ENCODE data around the gene LRRC52.
"Not testable (repeated sequence)": the region's sequence is repeated elsewhere in the genome, so short reads cannot be mapped to it uniquely, and the experiment has no call there.

Gene LRRC52

GRCh38 chr1:165539306-165539705 lies 4.5 kb upstream of the LRRC52 start:
- DNase-seq = no peak

DNA sequence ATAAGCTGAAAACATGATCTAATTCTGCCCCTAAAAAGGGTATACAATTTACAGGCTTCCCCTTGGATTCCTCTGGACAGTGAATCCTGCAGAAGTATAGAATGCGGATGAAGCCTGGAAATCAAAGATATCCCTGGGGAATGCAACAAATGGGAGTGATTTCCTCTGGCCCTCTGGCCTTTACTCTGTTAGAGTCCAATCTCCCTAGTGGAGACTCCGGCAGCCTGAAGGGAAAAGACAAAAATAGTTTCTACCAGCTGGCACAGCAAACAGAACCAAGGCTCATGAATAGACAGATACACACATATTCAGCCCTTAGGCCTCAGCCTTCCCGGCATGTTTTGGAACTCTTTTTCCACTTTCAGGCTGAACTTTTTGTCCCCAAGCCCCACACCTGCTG lies 3.9 kb upstream of the LRRC52 start:
- DNase-seq = no peak

- DNase-seq = no peak
Measured at GRCh38 chr1:165542015-165542631, 1.7 kb upstream of the LRRC52 start.

- no peak for DNase-seq
Measured at GRCh38 chr1:165542647-165543046, 1.2 kb upstream of the LRRC52 start.

DNA sequence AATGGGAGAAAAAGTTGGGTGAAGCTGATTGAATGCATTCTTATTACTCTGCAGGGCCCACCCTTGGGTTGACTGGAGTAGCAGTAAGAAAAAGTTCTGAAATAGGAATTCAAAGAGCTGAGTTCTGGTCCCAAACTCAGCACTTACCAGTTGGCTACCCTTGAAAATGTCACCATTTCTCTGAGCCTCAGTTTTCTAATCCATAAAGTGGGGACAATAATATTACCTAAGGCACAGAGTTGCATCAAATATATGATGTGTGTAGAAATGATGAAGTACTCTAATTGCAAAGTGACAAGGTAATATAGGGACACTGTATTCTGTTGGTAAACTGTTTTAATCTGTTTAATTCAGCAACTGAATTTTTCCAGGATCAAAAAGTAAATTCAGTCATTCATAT lies 1.2 kb downstream of the LRRC52 start:
- no peak for DNase-seq

DNA sequence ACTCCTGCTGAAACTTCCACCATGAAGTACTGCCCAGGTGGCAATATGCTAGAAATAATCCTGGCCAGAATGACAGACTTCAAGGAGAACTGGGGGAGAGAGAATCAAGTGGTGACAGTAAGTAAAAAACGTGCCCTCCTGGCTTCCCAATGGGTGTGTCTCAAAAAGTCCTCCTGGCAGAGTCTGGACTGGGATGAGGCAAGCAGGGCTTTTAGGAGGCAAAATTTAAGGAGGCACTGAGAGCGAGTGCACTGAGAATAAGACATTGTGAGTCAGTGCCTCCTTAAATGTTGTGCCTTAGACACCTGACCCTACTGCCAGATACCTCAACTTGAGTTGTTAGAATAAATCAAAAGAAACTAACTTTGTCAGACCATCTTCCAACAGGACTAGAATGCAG lies 2.2 kb downstream of the LRRC52 start:
- DNase-seq = no peak

- DNase-seq = no peak
Measured at GRCh38 chr1:165549973-165550372, 6.2 kb downstream of the LRRC52 start.

DNA sequence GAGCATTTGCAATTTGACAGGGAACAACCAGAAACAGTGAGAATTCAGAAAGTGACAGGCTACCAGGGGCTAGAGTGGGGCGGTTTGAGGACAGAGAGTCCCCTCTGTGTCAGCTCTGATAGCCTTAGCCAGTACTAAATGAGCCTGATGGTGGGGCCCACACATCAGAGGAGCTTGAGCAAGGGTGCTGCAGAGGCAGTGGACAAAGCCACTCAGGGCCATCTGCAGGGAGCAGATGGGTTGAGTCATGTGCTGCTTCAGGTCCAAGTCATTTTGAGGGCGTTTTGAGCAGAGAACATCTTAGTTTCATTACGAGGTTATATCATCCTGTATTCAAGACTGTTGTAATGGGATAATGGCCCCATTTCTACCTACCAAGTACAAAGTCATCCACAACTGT lies 7.7 kb downstream of the LRRC52 start:
- DNase-seq = no peak

- DNase-seq = no peak
Measured at GRCh38 chr1:165560883-165561656, 17.3 kb downstream of the LRRC52 start.

GRCh38 chr1:165562571-165562970 lies 18.8 kb downstream of the LRRC52 start:
- DNase-seq = no peak

- no peak for DNase-seq
Measured at GRCh38 chr1:165563551-165563950, 19.8 kb downstream of the LRRC52 start.

DNA sequence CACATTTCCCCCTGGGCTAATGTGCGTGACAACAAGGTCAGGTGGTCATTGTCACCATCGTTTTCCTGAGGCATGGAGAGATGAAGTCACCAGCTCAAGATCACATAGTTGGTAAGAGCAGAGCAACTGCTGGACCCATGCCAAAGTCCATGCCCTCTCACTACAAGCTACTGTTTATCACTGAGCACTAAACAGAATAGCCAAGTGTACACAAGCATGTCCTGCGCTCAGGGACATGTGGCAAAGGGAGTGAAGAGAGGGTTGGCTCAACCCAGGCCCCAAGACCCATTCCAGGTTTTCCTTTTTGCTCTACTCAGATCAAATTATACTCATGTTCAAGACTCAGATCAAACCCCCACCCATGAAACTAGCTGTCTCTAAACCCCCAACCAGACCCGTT lies 20.8 kb downstream of the LRRC52 start:
- no peak for DNase-seq

DNA sequence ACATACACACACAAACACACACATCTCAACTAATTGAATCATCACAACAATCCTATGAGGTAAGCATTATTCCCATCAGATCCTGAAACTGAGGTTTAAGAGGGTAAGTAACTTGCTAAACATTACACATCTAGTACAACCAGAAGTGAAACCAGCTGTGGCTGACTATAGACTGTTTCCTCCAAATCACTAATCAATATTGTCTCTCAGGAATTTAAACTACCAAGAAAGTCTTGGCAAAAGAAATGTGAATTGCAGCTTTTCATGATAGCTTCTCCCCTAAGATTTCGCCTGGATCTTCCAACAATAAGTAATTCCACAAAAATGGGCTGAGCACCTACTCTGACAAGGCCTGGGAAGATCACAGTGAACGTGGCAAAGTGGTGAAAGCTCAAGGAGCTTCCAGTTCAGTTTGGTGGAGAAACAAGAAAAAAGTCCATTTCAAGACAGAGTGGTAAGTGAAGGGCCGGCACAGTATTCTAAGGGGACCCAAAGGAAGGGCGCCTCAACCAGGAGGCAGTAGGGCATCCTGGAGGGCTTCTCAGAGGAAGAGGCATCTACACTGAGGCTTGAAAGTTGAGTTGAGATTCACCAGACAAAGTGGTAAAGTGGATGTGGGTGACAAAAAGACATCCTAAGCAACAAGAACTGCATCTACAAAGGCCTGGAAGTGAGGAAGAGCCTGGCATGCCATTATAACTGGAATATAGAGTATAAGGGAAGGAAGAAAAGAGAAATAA lies 22.1 kb downstream of the LRRC52 start:
- DNase-seq = no peak

DNA sequence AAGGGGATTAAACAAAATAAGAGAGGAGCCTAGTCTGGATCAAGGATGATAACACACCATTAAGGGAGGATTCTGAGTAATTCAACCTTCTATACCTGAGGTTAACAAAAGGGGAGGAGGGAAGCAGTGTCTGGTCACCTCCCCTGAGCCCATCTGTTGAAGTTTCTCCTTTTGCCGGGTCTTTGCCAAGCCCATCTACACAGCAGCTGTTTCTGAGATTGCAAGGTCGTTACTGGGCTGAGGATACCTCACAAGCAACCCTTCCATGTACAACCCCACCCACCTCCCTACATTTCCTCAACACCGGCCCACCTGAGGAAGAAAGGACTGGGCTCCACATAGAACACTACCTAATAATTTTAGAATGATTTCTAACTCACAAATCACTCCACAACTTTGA lies 26.3 kb downstream of the LRRC52 start:
- no peak for DNase-seq

GRCh38 chr1:165573787-165574186 lies 30.0 kb downstream of the LRRC52 start:
- no peak for DNase-seq

DNA sequence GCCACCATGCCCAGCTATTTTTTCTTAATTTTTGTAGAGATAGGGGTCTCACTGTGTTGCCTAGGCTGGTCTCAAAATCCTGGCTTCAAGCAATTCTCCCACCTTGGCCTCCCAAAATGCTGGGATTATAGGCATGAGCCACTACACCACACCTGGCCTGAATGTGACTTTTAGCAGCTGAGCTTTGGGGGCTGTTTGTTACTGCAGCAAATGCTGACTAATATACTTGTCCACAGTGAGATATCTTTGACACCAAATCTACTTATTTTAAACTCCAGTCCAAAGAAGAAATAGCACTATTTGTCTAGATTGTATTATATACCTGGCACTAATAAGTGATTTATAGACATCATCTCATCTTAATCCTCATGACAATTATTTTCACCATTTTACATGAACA lies 30.5 kb downstream of the LRRC52 start:
- no peak for DNase-seq

DNA sequence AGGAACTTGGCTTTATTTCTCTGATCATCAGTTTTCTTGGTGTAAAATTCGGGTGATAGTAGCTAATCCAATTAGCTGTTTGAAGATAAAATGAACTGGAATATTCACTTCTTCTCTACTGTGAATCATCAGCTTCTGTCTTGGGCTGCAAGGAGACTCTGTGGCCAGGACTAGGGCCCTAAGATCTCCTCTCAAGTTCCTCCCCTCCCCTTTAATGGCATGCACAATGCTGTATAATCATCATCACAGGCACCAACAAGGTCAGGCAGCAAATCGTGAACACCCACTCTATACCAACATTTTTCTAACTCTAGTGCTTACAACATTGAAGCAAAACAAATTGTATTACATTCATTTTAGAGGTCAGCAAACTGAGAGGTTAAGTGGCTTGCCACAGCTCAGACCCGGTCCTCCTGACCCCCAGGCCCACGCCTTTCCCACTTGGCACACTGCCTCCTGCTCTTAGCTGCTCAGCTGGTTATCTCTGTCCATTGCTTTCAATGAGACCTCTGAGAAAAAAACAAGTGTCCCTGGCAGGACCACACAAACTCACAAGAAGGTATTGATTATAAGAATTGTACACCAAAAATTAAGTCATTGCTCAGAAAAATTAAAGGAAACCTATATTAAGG lies 31.8 kb downstream of the LRRC52 start:
- no peak for DNase-seq

DNA sequence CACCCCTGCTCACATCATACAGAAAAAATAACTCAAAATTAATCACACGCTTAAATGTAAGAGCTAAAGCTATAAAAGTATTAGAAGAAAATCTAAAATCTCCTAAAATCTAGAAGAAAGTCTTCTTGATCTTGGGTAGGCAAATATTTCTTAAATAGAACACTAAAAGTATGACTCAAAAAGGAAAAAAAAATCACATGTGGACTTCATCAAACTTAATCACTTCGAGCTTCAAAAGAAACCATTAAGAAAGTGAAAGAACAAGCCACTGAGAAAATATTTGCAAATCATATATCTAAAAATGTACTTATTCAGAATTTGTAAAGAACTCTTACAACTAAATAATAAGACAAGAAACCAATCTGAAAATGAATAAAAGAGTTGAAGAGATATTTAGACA lies 32.7 kb downstream of the LRRC52 start:
- no peak for DNase-seq

DNA sequence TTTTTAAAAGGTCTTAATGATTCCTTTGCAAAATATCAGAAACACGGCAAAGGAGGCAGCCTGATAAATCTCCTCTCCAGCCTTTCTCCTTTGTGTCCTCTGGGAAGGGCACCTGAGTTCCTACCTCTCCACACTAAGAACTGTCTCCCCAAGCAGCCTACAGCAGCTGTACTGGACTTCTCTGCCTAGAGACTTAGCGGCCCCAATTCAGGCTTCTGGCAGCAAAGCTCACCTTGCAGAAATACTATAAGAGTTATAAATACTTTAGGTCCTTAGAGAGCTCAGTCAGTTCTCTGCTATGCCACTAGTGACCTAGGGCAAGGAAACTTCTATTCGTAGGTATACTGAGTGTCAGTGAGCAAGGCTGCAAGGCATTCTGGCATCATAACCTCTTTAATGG lies 33.9 kb downstream of the LRRC52 start:
- no peak for DNase-seq

DNA sequence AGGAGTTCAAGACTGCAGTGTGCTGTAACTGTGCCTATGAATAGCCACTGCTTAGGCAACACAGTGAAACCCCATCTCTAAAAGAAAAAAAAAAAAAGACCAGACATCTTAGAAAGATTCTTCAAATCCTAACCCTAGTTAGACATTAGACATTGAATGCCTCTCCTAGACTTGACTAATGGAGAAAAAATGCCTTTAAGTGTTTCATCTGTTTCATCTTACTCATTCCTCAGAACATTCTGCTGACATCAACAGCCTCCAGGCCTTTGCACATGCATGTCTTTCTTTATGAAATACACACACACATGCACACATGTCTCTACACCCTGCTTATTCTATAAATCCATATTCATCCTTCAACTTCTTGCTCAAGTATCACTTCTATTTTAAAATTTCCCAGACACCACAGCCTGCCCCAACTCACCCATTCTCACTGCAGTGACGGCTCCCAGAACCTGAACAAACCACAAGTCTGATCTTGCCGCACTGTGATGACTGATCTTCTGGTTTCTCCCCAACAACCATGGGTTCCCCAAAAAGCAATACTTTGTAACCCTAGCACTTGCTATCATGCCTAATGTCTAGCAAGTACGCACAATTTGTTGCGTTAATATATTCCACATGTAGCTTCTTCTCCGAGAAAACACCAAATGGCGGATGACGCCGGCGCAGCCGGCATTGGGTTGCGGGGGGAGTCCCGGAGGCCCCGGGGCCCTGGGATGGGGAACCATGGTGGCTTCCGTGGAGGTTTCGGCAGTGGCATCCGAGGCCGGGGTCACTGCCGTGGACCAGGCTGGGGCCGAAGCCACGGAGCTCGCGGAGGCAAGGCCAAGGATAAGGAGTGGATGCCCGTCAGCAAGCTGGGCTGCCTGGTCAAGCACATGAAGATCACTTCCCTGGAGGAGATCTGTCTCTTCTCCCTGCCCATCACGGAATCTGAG lies 37.4 kb downstream of the LRRC52 start:
- DNase-seq = no peak

DNA sequence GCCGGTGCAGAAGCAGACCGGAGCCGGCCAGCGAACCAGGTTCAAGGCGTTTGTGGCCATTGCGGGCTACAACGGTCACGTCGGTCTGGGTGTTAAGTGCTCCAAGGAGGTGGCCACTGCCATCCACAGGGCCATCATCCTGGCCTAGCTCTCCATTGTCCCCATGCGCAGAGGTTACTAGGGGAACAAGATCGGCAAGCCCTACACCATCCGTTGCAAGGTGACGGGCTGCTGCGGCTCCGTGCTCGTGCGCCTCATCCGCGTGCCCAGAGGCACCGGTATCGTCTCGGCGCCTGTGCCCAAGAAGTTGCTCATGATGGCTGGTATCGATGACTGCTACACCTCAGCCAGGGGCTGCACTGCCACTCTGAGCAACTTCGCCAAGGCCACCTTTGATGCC lies 38.1 kb downstream of the LRRC52 start:
- DNase-seq = no peak

- DNase-seq = no peak
Measured at GRCh38 chr1:165586398-165586797, 42.6 kb downstream of the LRRC52 start.

DNA sequence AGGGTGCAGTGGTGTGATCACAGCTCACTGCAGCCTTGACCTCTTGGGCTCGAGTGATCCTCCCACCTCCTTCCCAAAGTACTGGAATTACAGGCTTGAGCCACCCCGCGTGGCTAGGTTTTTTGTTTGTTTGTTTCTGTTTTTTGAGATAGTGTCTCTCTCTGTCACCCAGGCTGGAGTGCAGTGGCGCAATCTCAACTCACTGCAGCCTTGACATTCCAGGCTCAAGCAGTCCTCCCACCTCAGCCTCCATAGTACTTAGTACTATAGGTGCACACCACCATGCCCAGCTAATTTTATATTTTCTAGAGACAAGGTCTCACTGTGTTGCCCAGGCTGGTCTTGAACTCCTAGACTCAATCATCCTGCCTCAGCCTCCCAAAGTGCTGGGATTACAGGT lies 47.6 kb downstream of the LRRC52 start:
- not testable (repeated sequence) for DNase-seq
